HG02870 (cell line): Measurements from ENCODE around the gene ARSJ.
"Not testable (repeated sequence)": the region's sequence is repeated elsewhere in the genome, so short reads cannot be mapped to it uniquely, and the experiment has no call there.

Experiments
- ATAC-seq: cut with Tn5 transposase; IDR thresholded peaks from one replicate; pipeline ENCODE4 v1.9.1; 2021; ENCODE audit warnings: mild to moderate bottlenecking, moderate library complexity; ENCODE audit not compliant: unreplicated experiment

ARSJ gene

GRCh38 chr4:113979148-113979904 lies at the start of gene ARSJ:
TSS of gene ARSJ (minus strand) at chr4:113979647. CDS start at chr4:113978834, 813 bp downstream.
- ATAC-seq, result no peak

GRCh38 chr4:114028071-114028470 lies 48.6 kb upstream of the ARSJ start:
- no peak for ATAC-seq

GRCh38 chr4:114027596-114027995 lies 48.1 kb upstream of the ARSJ start:
- no peak for ATAC-seq

- ATAC-seq, result no peak
Observed at GRCh38 chr4:114026447-114026846, 47.0 kb upstream of the ARSJ start.

GRCh38 chr4:114025176-114025777 lies 45.8 kb upstream of the ARSJ start:
- peak; percentile 84 for ATAC-seq

GRCh38 chr4:114021451-114021850 lies 42.0 kb upstream of the ARSJ start:
- ATAC-seq, result peak; percentile 61

GRCh38 chr4:114019969-114020358 lies 40.5 kb upstream of the ARSJ start:
- ATAC-seq, result no peak

- ATAC-seq, result no peak
Observed at GRCh38 chr4:114019276-114019968, 40.0 kb upstream of the ARSJ start.

GRCh38 chr4:114017120-114017917 lies 37.9 kb upstream of the ARSJ start:
- ATAC-seq, result no peak

- no peak for ATAC-seq
Observed at GRCh38 chr4:114015444-114015899, 36.0 kb upstream of the ARSJ start.

GRCh38 chr4:114013201-114013600 lies 33.8 kb upstream of the ARSJ start:
- not testable (repeated sequence) for ATAC-seq

GRCh38 chr4:114012749-114013148 lies 33.3 kb upstream of the ARSJ start:
- no peak for ATAC-seq

- ATAC-seq, result no peak
Observed at GRCh38 chr4:114005569-114006442, 26.4 kb upstream of the ARSJ start.

GRCh38 chr4:114004483-114005226 lies 25.2 kb upstream of the ARSJ start:
- not testable (repeated sequence) for ATAC-seq

- no peak for ATAC-seq
Observed at GRCh38 chr4:113998531-113998930, 19.1 kb upstream of the ARSJ start.

- no peak for ATAC-seq
Observed at GRCh38 chr4:113998079-113998478, 18.6 kb upstream of the ARSJ start.

GRCh38 chr4:113997206-113997605 lies 17.8 kb upstream of the ARSJ start:
- no peak for ATAC-seq

GRCh38 chr4:113996599-113997177 lies 17.2 kb upstream of the ARSJ start:
- no peak for ATAC-seq

- no peak for ATAC-seq
Observed at GRCh38 chr4:113993887-113994286, 14.4 kb upstream of the ARSJ start.
